Tibial artery (tissue), 4 donors: Measurements from ENCODE around the gene JAKMIP1.
"Not testable (repeated sequence)": the region's sequence is repeated elsewhere in the genome, so short reads cannot be mapped to it uniquely, and the experiment has no call there.

ENCODE experiments used
- DNase-seq, 2 donors: peaks; one replicate each; pipeline ENCODE4 v3.0.0-alpha.2; 2019
- H3K27ac ChIP-seq, 2 donors: fragments of 200-600 bp; sonication (generic) in 1 of 2; 1 replicate in 1 of 2; 2 replicates in 1 of 2; pipeline ENCODE4 v1.5.1; 2018 to 2019; ENCODE audit warnings: mild to moderate bottlenecking in 1 of 2
- H3K27me3 ChIP-seq, 2 donors: fragments of 200-600 bp; sonication (generic) in 1 of 2; one replicate each; pipeline versions ENCODE4 v1.5.1 to v1.6.0; 2016 to 2019
- H3K36me3 ChIP-seq, 3 donors: fragments of 200-600 bp; sonication (generic) in 2 of 3; one replicate each; pipeline ENCODE4 v1.5.1; 2016 to 2019; ENCODE audit warnings: mild to moderate bottlenecking in 2 of 3
- H3K4me1 ChIP-seq, 4 donors: fragments of 200-600 bp; sonication (generic) in 2 of 4; 1 replicate in 3 of 4; 2 replicates in 1 of 4; pipeline ENCODE4 v1.5.1; 2016 to 2019
- H3K4me3 ChIP-seq, 2 donors: fragments of 200-600 bp; sonication (generic) in 1 of 2; 1 replicate in 1 of 2; 2 replicates in 1 of 2; pipeline ENCODE4 v1.5.1; 2018 to 2019; ENCODE audit warnings: mild to moderate bottlenecking in 2 of 2
- H3K9me3 ChIP-seq, 3 donors: fragments of 200-600 bp; sonication (generic) in 1 of 3; one replicate each; pipeline ENCODE4 v1.5.1; 2016 to 2019
- CTCF ChIP-seq, 2 experiments: fragments of 200-600 bp in 1 of 2; fragments of 450-650 bp in 1 of 2; IDR thresholded peaks; one replicate each; pipeline ENCODE4 v1.5.1; 2017 to 2019; ENCODE audit warnings: antibody characterized with exemption in 2 of 2, mild to moderate bottlenecking in 1 of 2, moderate library complexity in 1 of 2
- intact Hi-C: fragments of 100-400 bp; cut with DNase I; formaldehyde crosslinking; loops from one replicate; pipeline ENCODE4 v1.15.0; 2023; ENCODE audit warnings: low total_unique reads

JAKMIP1 gene

GRCh38 chr4:6147441-6147840, 52.9 kb downstream of the JAKMIP1 start:
- no peak for TF ChIP-seq CTCF (IDR thresholded peaks at IDR 0.05)
- Histone ChIP-seq H3K4me1 (no peaks in the 10 kb centered on the region), H3K36me3 (no peaks in the 10 kb centered on the region), H3K9me3 (peaks cover 0 to 4% (median 0%) of the 10 kb centered on the region in 3 donors), H3K27ac (no peak overlapping the region), H3K27me3 (peaks cover 0 to 15% of the 10 kb centered on the region in 2 donors), H3K4me3 (no peak overlapping the region)
- intact Hi-C loops, result no loop called here
- DNase-seq, result no peak

GRCh38 chr4:6143603-6144181, 56.7 kb downstream of the JAKMIP1 start:
- TF ChIP-seq CTCF (IDR thresholded peaks at IDR 0.05), result no peak
- peaks cover 0 to 4% (median 0%) of the 10 kb centered on the region in 3 donors for H3K9me3 ChIP-seq

GRCh38 chr4:6142935-6143602, 57.3 kb downstream of the JAKMIP1 start:
- H3K27ac ChIP-seq, result no peak overlapping the region
- H3K4me3 ChIP-seq, result no peak overlapping the region
- DNase-seq, result no peak

More at GRCh38 chr4:6143603-6144181, 56.7 kb downstream of the JAKMIP1 start:
- Histone ChIP-seq H3K4me3 (no peak overlapping the region), H3K27ac (no peak overlapping the region), H3K4me1 (no peaks in the 10 kb centered on the region), H3K36me3 (no peaks in the 10 kb centered on the region), H3K27me3 (no peaks in the 10 kb centered on the region)
- intact Hi-C loops, result no loop called here
- no peak for DNase-seq

GRCh38 chr4:6142511-6142910, 57.8 kb downstream of the JAKMIP1 start:
- H3K27ac ChIP-seq, result no peak overlapping the region
- H3K27me3 ChIP-seq, result peaks cover 0 to 3% of the 10 kb centered on the region in 2 donors
- intact Hi-C loops, result no loop called here
- H3K4me3 ChIP-seq, result no peak overlapping the region
- H3K36me3 ChIP-seq, result no peaks in the 10 kb centered on the region
- no peaks in the 10 kb centered on the region for H3K4me1 ChIP-seq
- peaks cover 0 to 4% (median 0%) of the 10 kb centered on the region in 3 donors for H3K9me3 ChIP-seq
- no peak for TF ChIP-seq CTCF (IDR thresholded peaks at IDR 0.05)
- no peak for DNase-seq

More at GRCh38 chr4:6142935-6143602, 57.3 kb downstream of the JAKMIP1 start:
- H3K27me3 ChIP-seq, result no peaks in the 10 kb centered on the region
- H3K36me3 ChIP-seq, result no peaks in the 10 kb centered on the region
- no peaks in the 10 kb centered on the region for H3K4me1 ChIP-seq
- intact Hi-C loops, result no loop called here
- peaks cover 0 to 4% (median 0%) of the 10 kb centered on the region in 3 donors for H3K9me3 ChIP-seq
- TF ChIP-seq CTCF (IDR thresholded peaks at IDR 0.05), result no peak

GRCh38 chr4:6141554-6141953, 58.8 kb downstream of the JAKMIP1 start:
- Histone ChIP-seq H3K4me3 (no peak overlapping the region), H3K27me3 (peaks cover 0 to 3% of the 10 kb centered on the region in 2 donors), H3K36me3 (no peaks in the 10 kb centered on the region), H3K4me1 (no peaks in the 10 kb centered on the region), H3K9me3 (peaks cover 0 to 4% (median 0%) of the 10 kb centered on the region in 3 donors), H3K27ac (no peak overlapping the region)
- no peak for TF ChIP-seq CTCF (IDR thresholded peaks at IDR 0.05)
- no peak for DNase-seq
- intact Hi-C loops, result no loop called here

- H3K4me1 ChIP-seq, result not testable (repeated sequence)
These were observed 59.3 kb downstream of the JAKMIP1 start for GRCh38 chr4:6141021-6141420.

More at GRCh38 chr4:6141021-6141420, 59.3 kb downstream of the JAKMIP1 start:
- H3K9me3 ChIP-seq, DNase-seq, H3K36me3 ChIP-seq, H3K4me3 ChIP-seq, H3K27me3 ChIP-seq, H3K27ac ChIP-seq, intact Hi-C loops: not testable (repeated sequence)
